Epithelial cell of proximal tubule (primary cell): ENCODE results near the gene ZNF646. TPM values are rescaled to one million over a fixed set of nuclear protein-coding genes. Genes with fewer than 3 reads are reported as not detected.

Experiments used
- DNase-seq: peaks from one replicate; pipeline ENCODE4 v3.0.0-alpha.2; 2011; ENCODE audit warnings: low read depth
- H3K4me3 ChIP-seq: 2 replicates; pipeline ENCODE4 v1.5.1; 2011; ENCODE audit warnings: low read depth, mild to moderate bottlenecking, low read length
- CTCF ChIP-seq: conservative IDR thresholded peaks from 2 replicates; pipeline ENCODE4 v1.5.1; 2012; ENCODE audit warnings: low read depth, mild to moderate bottlenecking, low read length
- total RNA-seq: library from RNA; depleted of rRNA; stranded (reverse); fragments of >200 nt; gene quantifications from 2 replicates; pipeline ENCODE4 v1.2.3, GENCODE V29; 2015

ZNF646 gene
- total RNA-seq, 1 donor from 2014 or later, result 13.5 TPM

- H3K4me3 ChIP-seq, result no peak overlapping the region
- no peak for TF ChIP-seq CTCF
- no peak for DNase-seq
These were observed 54.7 kb downstream of the ZNF646 start for GRCh38 chr16:31128711-31129567.

- DNase-seq, result no peak
- TF ChIP-seq CTCF, result no peak
- no peak overlapping the region for H3K4me3 ChIP-seq
These were observed 55.5 kb downstream of the ZNF646 start for GRCh38 chr16:31129568-31130335.

- H3K4me3 ChIP-seq, result no peak overlapping the region
- DNase-seq, result no peak
- TF ChIP-seq CTCF, result no peak
These were observed 56.2 kb downstream of the ZNF646 start for GRCh38 chr16:31130336-31130891.

- DNase-seq, result no peak
- TF ChIP-seq CTCF, result no peak
- no peak overlapping the region for H3K4me3 ChIP-seq
These were observed 56.7 kb downstream of the ZNF646 start for GRCh38 chr16:31130899-31131298.

GRCh38 chr16:31131416-31131815 is 57.2 kb downstream of the ZNF646 start:
- no peak overlapping the region for H3K4me3 ChIP-seq
- TF ChIP-seq CTCF, result no peak
- DNase-seq, result no peak

GRCh38 chr16:31131841-31132271 is 57.6 kb downstream of the ZNF646 start:
- no peak overlapping the region for H3K4me3 ChIP-seq
- no peak for TF ChIP-seq CTCF
- DNase-seq, result no peak
